Measurements from ENCODE around the gene TAS2R30.

Gene TAS2R30, protein sequence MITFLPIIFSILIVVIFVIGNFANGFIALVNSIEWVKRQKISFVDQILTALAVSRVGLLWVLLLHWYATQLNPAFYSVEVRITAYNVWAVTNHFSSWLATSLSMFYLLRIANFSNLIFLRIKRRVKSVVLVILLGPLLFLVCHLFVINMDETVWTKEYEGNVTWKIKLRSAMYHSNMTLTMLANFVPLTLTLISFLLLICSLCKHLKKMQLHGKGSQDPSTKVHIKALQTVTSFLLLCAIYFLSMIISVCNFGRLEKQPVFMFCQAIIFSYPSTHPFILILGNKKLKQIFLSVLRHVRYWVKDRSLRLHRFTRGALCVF

DNA sequence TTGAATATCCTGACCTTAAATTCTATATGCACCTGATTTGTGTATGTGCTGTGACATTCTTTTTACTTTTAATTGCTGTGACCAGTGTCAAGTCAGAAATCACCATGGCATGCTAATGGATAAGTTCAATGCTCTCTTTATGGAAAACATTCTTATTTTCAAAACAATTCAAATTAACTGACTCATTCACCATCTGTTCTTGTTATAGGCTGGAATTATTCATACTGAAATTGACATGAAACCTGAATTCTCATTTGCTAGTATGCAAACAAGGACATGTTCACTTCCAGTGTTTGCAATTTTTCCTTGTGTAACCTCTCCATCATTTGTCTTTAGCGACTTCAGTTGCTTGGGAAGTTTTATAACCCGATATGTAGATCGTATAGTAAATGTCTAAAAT lies at the start of gene TAS2R30:
Gene TAS2R30 (minus strand): TSS at position 340 of the 400 bp plus-strand sequence. CDS start 400 bp downstream, outside the sequence.
- no peak for DNase-seq

DNA sequence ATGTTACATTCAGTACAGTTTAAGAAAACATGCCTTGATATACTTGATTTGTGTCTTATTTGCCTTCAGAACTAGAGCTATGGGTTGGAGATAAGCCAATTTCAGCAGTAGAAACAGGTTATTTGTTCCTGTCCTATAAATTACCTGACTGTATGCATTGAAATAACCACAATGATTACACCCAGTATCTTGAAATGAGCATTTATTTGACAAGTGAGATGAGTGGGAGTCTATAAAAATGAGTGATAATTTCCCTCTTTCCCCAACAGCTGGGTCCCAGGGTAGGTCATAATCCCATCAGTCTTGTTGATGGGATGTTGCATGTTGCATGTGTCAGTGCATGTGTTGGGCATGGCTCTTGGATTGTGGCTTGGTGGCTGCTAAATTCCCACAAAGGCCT lies 48.6 kb upstream of the TAS2R30 start:
- no peak for DNase-seq

DNA sequence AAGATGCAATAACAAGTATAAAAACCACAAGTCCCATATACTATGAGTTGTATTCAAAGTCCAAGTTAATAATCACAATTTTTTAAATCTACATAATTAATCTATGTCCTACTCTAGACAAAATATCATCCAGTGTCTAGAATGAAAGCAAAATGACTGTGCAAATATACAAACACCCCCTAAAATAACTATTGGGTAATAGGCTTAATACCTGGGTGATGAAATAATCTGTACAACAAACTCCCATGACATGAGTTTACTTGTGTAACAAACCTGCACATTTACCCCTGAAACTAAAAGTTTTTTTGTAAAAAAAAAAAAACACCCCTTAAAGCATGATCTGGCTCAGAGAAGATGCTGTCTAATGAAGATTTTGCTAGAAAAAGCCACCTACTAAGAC lies 48.1 kb upstream of the TAS2R30 start:
- no peak for DNase-seq

DNA sequence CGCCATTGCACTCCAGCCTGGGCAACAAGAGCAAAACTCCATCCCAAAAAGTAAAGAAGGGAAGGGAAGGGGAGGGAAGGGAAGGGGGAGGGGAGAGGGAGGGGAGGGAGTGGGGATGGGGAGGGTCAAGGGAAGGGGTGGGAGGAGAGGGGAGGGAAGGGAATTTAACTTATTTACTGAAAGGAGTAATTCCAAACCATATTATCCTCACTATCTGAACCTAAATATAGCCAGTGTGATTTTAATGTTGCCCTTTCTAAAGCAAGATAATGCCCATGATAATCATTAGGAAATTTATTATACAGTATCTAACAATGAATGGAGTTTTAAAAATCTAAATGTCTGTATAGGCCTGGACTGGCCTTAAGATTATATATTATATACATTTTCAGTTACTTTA lies 43.8 kb upstream of the TAS2R30 start:
- no peak for DNase-seq

DNA sequence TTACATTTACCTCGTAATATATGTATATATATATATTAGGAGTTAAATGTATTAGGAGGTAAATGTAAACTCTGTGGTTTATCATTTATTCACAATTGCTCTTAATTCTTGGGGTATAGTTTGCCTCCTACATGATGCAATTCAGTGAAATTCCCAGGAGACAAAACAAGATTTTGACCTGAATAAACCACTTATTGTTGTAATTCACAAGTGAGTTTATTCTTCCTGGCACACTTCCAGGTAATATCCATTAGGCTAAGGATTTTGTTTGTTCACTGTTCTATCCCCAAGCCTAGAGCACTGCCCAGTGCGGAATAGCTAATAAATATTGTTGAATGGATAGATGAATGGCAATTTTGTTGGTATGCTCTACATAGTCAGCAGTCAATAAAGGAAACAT lies 39.6 kb upstream of the TAS2R30 start:
- no peak for DNase-seq

DNA sequence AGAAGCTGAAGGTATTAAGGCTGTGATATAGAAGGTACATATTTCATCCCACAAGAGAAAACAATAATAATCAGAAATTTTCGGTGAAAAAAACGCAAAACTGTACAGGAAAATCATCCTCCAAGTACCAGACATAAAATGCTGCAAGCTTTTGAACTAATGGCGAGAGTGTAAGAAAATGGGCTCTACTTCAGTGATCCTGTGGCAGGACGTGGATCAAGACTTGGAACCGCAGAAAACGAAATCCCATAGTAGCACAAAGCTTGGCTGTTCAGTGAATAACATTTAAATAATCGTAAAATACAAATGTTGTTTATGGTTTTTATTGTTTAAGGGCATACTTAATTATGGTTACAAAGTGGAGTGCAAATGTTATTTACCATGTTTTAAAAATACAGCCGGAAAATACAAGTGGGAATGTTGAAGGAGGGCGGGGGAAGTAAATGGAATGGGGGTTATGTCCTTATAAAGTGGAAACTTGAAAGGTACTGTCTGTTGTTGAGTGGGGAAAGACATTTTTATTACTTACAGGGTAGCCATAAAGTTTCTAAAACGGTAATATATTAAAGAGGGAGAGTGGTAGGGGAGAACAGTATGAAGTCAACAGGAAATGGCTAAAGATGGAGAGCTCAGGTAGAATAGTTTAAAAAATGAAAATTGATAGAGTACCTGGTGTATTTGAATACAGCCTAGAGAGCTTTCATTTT lies 37.7 kb upstream of the TAS2R30 start:
- no peak for DNase-seq

DNA sequence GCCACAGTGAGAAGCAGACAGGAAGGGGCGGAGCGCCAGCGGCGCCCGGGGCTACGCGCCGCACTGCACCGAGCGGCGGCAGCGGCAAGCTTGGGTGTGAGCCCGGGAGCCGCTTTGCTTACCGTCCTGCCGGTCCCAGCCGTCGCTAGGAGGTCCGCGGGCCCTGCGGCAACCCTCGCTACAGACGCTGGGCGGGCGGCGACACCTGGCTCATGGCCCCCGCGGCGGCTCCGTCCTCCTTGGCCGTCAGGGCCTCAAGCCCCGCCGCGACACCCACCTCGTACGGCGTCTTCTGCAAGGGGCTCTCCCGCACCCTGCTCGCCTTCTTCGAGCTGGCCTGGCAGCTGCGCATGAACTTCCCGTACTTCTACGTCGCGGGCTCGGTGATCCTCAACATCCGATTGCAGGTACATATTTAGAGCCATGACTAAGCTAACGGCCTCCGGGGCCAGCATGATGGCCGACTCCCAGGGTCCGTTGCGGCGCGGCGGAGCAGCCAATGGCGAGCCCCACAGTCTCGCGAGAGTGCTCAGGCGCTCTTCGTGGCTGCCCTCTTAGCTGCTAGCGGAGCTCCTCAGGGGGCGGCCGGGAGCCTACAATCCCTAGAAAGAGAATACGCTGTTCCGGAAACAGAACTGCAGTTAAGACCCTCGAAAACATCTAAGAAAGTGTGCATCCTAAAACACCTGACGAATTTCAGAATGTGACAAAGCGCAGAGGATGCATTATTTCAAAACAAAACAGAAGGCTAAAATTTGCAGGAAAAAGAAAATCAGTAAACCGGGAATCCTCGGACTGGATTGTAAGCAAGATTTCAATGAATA lies 36.9 kb upstream of the TAS2R30 start, which contains the start of gene SMIM10L1:
Gene SMIM10L1 (plus strand): TSS at position 50 of the 824 bp plus-strand sequence. CDS start 163 bp downstream, at position 213.
- DNase-seq: peak; percentile 89

DNA sequence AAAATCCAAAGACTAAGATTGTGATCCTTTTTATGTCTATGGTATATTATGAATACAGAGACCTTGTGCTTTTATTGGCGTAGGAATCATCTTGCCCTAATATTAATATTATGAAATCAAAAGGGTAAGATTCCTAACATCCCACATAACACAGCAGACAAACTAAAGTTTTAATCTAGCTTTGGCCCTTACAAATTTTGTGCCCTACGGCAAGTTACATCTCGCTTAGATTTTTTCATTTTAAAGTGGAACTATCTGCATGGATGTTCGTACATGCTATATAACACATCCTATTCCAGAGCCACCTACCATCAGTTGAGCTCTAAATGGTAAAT lies 36.3 kb upstream of the TAS2R30 start:
- DNase-seq: no peak

DNA sequence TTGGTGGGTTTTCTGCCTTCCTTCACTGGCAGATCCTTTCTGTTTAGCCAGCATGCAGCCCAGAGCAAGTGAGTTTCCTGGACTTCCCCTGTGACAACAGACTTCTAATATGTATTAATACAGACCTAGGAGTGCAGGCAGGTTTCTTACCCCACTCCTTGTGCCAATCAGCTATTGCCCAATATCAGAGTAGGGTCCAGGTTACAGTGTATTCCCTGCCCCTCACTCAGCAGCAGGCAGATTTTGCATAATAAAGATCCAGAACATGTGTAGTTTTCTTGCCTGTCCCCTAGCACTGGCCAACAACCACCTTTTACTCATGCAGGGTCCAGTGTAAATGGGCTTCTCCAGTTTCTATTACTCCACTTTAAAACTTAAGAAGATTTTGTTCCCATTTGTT lies 31.9 kb upstream of the TAS2R30 start:
- no peak for DNase-seq

DNA sequence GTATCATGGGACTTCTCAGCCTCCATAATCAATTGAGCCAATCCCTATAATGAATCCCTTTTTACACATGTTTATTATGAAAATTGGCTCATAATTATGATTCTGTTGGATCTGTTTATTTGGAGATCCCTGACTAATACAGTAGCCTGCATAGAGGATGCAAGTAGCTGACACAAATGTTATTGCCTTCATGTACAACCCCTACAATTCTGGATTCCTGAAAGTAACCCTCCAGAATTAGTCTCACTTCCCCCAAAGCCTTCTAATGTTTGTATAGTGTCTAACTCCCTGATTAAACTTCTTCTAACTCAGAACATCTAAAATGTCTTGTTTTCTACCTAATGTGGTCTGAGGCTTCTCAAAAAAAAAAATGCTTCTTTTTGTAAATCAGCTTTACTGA lies 29.9 kb upstream of the TAS2R30 start:
- no peak for DNase-seq

DNA sequence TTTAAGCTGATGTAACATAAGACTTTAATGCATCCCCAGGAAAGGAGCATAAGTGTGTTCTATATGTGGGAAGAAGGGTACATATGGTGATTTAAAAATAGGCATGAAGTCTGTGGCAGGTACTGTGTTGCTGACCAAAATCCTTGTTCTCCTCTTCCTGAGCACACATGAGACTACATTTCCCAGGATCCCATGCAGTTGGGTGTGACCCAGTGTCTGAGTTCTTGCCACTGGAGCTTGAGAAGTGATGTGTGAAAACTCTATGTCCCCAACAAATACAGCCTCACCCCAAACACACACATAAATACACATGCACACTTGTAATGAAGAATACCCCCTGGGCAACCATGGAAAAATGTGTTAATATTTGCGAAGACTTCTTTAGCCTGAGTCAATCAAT lies 28.1 kb upstream of the TAS2R30 start:
- no peak for DNase-seq

DNA sequence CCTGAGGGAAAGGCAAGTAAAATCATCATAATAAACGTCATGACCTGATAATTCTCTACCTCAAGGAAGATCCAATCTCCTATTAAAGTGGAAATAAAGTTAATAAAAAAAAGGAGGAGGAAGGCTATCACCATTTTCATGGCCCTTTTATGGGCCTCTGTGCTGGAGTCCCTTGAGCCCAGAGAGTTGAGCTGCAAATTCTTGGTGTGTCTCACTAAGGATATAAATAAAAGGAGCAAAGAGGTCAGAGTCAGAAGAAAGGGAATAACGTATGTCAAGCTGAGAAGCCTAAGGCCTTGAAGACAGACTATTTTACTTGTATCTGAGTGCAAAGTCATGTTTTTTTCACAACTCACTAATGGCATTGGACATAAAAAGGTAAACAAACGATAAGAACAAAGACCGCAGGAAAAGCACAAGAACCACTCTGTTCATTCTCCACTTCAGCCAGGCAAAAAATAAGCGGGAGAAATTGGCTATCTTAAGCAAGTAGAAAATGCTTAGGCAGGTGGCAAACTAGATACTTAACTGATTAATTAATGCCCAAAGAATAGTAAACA lies 24.5 kb upstream of the TAS2R30 start:
- no peak for DNase-seq

DNA sequence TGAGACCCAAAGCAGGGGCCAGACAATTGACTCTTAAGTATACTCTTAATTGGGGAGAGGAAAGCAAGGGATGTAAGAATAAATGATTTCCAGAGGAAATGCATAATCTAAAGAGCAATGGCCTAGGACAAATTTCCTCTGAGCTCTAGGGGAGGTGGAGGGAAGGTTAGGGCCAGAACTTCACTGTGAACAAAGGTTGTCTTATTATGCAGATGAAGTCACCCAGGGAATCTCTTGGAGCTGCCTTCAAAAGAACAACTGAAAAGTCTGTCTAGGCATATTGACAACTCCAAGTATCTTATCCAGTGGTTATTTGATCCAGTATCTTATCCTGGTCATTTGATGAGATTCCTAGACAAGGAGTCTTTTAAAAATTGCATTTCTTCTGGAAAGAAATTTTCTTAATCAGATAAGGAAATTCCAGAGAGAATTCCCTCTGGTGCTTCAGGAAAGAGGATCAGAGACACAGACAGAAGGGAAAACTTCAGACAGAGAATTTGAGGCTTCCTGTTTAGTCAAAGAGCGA lies 20.0 kb upstream of the TAS2R30 start:
- DNase-seq: no peak

DNA sequence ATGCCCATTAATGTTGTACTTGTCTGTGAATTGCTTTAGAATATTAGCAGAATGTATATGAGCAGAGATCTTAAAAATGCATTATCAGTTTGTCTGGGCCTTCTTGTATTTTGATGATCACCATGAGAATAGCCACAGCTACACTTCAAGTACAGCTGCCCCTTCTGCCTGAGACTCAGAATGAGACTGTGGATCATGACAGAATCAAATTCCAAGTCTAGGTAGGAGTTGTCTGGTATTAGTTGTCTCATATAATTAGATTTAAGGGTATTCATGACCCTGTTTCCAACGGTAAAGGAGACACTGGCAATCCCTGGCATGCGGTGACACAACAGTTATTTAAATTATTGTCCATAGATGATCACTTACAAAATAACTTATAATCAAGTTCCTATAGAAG lies 18.3 kb upstream of the TAS2R30 start:
- DNase-seq: no peak

DNA sequence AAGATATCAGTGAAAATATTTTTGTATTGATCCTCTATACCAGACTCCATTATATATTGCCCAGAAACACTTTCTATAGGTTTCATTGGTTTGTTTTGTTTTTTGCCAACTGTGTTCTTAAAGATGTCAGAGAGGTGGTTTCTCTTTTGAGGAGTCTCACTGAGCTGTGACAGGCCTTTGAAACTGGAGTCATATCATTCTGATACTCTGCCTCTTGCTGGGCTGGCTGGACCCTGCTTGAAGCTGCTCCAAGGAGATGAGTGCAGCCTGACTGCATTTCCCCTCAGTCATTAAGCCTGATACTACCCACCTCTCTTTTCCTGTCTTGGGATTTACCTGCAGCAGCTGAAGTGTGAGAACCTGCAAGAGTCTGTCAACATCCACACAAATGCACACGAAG lies 16.4 kb upstream of the TAS2R30 start:
- DNase-seq: no peak

DNA sequence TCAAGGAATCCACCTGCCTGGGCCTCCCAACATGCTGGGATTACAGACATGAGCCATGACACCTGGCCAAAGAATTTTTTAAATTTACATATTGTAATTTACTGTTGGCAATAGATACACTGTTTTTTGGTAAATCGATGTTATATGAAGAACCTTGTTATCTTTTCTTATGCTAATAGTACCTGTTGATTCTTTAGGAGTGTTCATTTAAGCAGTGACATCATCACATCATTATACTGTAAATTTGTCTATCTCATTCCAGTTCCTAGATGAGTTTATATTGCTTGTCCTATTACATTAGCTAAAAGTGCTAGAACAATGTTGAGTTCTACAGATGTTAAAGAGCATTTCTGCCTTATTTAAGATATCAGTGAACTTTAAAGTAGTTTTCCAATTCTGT lies 13.0 kb upstream of the TAS2R30 start:
- DNase-seq: no peak

DNA sequence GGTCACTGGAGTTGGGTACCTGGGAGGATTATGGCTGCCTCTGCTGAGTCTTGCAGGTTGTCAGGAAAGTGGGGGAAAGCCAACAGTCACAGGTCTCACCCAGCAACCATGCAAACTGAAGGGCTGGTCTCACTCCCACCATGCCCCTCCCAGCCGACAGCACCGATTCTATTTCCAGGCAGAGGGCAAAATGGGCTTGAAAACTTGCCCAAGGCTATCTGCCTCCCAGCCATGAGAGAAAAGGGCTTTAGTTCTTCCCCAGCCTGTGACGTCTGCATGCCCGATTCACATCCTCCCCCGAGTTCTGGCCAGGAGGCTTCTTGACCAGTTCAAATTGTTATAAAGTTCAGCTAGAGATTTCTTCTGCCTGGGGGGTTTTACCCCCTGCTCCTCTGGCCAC lies 9.9 kb upstream of the TAS2R30 start:
- no peak for DNase-seq

DNA sequence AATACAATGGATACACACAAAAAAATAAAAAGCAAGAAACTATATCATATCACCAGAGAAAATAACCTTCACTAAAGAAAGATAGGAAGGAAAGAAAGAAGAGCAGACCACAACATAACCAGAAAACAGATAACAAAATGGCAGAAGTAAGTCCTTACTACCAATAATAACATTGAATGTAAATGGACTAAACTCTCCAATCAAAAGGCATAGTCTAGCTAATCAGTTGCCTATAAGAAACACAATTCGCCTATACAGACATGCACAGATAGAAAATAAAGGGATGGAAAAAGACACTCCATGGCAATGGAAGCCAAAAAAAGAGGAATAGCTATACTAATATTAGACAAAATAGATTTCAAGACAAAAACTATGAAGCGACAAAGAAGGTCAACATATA lies 8.9 kb upstream of the TAS2R30 start:
- DNase-seq: no peak

DNA sequence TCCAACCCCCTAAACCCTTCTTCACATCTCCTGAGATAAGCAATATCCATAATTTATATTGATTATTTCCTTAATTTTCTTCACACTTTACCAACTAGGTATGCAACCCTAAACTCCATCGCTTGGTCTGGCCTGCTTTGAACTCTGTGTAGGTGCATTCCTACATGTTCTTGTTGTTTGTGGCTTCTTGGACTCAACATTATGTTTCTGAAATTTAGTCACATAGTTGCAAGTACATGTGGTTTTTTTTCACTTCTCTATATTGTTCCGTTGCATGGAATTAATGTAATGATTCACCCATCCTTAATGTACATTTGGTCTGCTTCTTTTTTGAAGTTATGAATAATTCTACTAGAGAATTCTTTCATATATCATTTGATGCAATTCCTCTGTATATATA lies 1.6 kb upstream of the TAS2R30 start:
- no peak for DNase-seq

DNA sequence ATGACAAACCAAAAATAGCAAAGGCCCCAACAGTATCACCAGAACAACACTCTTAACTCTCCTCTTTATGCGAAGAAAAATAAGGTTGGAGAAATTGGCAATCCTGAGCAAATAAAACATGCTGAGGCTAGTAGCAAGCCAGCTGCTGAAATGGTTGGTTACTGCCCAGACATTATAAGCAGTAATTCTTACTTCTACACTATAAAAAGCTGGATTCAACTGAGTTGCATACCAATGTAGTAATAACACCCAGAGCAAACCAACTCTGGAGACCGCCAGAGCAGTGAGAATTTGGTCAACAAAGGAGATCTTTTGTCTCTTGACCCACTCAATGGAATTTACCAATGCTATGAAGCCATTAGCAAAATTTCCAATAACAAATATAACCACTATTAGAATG lies 628 bp downstream of the TAS2R30 start:
- DNase-seq: no peak

DNA sequence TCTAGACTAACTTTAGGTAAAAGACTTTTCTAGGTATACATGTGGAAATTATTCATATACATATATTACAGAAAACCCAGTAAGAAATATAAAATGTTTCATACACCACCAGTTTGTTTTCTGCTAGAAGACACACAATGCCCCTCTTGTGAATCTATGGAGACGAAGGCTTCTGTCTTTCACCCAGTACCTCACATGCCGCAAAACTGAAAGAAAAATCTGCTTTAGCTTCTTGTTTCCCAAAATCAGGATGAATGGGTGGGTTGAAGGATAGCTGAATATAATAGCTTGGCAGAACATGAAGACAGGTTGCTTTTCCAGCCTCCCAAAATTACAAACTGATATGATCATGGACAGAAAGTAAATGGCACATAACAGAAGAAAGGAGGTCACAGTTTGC lies 1.3 kb downstream of the TAS2R30 start:
- DNase-seq: peak; percentile 10

DNA sequence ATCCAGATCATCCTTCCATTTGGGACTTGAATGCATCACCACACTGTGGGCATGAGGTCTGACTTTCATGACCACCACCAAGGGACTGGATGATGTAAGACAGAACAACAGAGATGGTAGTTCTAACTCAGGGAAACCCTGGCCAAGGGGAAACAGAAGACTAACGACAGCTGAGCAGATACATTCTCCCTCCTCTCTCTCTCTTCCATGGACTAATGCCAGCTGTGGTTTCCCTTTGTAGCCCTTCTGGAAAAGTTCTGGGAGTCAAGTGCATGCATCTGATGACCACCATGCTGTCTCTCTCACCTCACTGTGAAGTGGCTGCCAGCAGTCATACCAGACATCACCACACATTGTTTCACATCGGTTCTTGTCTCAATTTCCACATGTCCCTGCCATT lies 3.4 kb downstream of the TAS2R30 start:
- no peak for DNase-seq

DNA sequence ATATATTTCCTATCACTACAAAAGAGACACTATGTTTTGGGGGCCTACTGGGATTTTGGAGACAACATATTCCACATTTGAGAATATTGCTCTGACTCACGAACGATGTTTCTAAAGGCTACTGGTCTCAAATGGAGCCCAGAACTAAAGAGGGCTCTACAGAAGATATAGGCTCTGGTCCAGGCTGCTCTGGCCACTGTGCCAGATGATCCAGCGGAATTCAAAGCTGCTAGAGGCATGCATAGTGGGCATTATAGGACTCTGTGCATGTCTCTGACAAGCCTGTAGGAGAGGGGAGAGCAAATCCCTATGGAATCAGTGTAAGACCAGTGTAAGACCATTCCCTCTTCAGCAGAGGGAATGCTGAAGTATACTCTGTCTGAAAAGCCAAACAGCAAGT lies 4.1 kb downstream of the TAS2R30 start:
- DNase-seq: no peak
